Brain pericyte (primary cell): Measurements from ENCODE around the gene XXYLT1.
"Not testable (repeated sequence)": the region's sequence is repeated elsewhere in the genome, so short reads cannot be mapped to it uniquely, and the experiment has no call there.

Experiments used
- DNase-seq: peaks from one replicate; pipeline ENCODE4 v3.0.0-alpha.2; 2012; ENCODE audit warnings: low read depth, low spot score

The XXYLT1 gene

DNA sequence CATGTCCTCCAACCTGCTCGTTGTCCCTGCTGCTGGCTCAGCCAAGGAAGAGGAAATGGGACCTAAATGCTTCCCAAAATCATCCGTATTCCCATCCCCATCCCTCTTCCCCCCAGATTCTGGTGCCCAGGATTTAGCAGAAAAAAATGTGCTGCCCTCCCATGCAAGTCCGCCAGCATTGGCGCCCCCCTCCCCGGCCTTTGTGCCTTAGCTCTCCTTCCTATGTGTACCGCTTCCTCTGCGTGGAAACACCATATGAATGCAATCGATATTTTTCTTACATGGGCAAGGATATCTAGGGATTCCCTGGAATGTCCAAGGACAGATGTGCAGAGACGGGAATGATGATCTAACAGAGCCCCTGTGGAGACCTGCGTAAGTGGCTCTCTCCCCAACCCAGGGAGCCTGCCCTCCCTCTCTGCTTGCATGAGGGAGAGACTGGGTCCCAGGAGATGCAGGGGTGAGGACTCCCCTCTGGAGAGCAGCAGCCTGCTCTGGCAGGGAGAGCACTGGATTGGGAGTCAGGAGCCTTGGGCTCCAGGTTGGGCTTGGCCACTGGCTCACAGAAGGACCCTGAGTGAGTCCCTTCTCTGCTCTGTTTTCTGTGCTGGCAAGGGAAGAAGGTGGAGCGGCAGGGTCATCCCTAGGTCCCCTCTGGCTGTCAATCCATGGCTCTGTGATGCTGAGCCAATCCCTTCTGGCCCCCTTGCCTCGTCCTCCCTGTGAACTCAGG is 227.2 kb downstream of the XXYLT1 start:
- DNase-seq, result peak; percentile 47

DNA sequence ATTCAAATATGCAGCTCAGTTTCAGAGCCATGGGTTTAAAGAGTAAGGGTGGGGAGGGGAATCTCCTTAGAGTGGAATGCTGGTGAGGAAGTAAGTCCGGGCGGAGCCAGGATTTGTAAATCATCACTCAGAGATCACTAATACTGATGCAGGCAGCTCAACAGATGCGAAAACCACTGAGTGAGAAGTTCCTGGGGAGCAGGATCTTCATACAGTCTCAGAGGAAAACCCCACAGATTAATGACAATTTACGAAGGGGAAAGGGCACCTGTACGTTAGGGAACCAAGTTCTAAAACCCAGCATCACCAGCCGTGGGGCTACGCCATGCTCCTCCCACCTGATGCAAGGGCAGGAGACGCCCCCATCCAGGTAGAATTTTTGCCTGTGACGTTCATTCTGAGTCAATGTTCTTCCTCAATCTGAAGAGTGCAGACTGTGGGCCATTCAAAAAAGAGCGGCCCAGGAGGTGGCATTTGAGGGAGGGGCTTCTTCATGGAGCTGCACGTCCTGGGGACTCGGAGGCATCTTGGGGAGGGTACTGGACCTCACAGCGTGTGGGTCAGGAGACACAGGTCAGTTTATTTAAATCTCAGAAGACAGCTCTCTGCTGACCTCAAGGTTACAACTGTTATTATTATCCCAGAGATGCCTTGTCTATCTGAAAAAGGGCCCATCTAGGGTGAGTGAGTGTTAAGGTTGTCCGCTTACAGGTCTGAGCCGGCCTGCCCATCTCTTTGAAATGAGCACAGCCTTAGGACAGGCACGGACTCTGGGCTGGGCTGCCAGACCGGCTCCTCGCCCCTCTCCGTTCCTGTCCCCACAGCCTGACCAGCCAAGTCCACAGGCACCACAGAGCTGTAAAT is 228.0 kb downstream of the XXYLT1 start:
- no peak for DNase-seq

DNA sequence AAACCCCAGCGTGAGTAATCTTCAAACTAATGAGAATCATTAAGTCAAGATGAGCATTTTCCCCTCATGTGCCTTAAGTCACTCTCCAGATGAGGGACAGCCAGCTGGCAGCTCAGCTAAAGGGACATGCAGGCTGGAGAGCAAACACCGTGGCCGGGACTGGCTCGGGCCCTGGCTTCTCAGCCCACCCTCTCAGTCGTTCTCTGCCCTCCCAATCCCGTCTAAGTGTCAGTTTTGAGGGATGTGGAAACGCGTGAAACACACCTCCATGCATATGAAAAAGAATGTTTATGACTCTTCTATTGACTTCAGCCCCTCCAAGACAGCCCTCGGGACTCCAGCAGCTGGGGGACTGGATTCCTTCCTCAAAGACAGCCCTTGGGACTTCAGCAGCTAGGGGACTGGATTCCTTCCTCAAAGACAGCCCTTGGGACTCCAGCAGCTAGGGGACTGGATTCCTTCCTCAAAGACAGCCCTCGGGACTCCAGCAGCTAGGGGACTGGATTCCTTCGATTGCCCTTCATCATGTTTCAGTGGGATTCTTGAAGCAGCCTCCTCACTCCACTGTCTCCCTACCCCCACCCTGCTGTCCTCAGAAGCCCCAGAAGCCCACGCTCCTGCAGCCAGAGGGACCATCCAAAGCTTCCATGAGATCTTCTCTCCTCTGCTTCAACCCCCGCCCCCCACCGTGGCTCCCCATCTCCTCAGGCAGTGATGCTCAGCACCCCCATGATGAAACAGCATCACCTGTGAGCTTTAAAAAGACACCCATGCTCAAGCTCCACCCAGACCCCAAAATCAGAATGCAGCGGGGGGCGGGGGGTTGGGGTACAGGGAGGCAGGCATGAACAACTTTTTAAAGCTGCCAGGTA is 228.9 kb downstream of the XXYLT1 start:
- no peak for DNase-seq

DNA sequence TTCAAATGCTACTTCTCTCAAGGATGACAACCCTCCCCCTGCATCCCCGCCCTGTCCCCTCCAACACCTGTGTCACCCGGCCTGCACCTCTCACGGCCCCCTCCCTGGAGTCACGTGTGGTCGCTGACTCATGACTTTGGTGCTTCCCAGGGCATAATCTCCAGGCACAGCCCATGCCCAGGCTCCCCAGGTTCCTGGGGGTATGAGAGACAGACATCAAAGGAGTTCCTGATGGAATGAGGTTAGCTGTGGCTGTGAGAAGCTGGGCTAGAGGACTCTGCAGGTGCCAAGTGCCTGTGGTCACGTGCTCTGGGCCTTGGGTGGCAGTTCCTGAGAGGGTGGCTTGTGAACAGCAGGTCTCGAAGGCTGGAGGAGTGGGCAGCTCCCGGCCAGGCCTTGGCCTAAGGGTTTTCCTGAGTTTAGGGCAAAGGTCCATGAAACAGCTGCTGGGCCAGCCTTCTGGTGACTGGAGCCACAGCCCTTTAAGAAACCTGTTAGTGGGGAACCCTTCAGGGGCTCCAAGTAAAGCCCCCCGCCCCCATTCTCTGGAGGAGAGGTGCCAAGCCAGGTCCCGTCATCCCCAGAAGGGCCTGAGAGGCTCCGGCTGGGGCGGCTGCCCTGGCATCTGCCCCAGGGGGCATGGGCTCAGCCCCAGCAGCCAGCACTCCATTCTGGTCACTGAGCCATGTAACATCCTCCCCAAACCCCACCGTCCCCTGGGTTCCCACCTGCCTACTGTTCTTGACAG is 230.0 kb downstream of the XXYLT1 start:
- no peak for DNase-seq

DNA sequence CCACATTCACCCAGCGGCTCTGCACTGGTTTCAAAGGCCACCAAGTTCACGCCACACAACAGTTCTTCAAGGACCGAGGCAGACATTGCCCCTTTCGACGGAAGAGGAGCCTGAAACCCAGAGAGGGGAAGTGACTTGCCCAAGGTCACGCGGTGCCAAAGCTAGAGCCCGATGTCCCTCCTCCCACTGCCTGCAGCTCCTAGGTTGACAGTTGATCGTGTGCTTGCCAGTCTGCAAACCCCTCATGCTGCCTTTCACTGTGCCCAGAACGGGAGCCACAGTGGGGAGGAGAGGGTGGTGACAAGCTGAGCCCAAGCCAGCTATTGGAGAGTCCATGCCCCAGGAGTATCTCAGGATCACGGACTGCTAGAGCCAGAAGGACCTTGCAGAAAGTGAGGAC is 230.9 kb downstream of the XXYLT1 start:
- DNase-seq, result no peak

DNA sequence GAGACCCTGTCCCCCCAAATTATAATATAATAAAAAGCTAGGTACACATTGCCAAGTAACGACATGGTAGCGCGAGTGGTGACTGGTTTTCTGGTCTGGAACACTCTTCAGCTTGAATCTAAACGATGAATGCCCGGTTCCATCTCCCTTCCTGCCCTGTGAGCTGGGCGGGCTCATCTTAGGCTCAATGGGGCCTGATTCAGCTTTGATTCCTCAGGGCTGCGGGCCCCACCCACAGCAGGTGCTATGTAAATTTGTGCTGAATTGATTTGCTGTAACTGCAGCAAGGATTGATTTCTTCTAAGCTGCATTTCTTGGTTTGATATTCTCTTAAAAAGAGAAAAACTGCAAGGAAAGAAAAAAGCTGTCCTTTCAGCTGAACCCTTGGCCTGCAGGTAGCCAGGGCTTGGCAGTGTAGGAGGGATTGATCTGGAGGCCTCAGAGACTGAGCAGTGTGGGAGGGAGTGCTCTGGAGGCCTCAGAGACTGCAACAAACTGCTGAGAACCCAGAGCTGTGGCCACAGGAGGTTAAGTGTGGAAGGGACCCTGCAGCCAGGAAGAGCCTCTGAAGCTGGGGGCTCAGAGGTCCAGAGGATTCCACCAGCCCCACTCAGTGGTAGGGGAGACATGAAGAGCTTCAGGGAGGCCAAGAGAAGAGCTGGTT is 231.6 kb downstream of the XXYLT1 start:
- DNase-seq, result no peak

DNA sequence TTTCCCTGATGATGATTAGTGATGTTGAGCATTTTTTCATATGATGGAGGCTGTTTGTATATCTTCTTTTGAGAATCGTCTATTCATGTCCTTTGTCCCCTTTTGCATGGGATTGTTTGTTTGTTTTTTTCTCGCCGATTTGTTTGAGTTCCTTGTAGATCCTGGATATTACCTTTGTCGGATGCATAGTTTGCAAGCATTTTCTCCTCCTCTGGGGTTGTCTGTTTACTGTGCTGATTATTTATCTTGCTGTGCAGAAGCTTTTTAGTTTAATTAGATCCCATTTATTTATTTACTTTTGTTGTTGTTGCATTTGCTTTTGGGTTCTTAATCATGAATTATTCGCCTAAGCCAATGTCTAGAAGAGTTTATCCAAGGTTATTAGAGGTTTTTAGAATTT is 232.8 kb downstream of the XXYLT1 start:
- DNase-seq, result no peak

DNA sequence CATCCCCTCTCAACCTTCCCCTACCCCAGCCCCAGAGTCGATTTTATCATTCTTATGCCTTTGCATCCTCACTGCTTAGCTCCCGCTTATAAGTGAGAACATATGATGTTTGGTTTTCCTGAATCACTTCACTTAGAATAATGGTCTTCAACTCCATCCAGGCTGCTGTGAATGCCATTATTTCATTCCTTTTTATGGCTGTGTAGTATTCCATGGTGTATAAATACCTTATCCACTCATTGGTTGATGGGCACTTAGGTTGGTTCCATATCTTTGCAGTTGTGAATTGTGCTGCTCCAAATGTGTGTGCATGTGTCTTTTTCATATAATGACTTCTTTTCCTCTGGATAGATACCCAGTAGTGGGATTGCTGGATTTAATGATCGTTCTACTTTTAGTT is 233.4 kb downstream of the XXYLT1 start:
- DNase-seq, result not testable (repeated sequence)

DNA sequence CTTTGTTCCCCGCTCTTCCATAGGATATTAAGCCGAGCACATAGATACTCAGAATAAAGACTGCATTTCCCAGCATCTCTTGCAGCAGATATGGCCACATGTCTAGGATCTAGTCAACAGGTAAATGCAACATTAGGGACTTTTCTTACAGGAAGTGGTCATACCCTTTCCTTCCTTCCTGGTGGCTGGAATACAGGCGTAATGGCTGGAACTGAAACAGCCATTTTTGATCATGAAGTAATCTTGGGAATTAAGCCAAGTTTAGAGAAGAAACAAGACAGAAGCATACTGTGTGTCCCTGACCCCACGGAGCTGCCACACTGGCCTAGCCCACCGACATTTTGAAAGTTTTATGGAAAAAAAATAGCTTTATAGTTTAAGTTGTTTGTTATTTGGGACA is 234.0 kb downstream of the XXYLT1 start:
- DNase-seq, result no peak

DNA sequence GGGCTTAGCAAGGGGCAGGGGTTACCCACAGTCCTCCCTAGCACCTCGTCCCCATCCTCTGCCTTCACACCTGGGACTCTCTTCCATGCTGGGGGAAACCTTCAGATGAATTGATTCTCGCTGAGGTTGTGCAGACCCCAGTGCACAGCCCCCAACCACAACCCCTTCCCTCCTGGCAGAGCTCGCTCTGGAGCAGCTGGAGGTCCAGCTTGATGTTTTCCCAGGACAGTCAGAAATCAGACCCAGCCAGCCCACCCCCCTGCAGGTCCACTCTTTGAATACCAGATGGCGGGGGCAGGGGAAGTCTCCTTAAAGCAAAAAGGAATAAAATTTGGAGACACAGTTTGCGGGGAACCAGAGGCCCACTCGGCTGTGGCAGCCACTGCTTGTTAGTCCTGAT is 234.4 kb downstream of the XXYLT1 start:
- DNase-seq, result no peak

DNA sequence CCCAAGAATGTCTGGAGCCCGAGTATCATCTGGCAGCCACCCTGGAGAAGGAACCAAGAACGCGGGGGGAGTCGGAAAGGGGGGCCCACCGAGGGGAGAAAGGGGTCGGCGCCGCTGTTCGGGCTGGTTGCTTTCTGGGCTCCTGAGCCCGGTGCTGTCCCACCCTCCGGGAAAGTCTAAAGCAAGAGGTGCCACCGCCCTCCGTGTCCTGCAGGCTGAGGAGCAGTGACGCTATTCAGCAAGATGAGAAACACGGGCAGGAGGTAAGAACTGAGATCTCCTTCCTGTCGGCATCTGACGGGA is 234.8 kb downstream of the XXYLT1 start:
- no peak for DNase-seq

DNA sequence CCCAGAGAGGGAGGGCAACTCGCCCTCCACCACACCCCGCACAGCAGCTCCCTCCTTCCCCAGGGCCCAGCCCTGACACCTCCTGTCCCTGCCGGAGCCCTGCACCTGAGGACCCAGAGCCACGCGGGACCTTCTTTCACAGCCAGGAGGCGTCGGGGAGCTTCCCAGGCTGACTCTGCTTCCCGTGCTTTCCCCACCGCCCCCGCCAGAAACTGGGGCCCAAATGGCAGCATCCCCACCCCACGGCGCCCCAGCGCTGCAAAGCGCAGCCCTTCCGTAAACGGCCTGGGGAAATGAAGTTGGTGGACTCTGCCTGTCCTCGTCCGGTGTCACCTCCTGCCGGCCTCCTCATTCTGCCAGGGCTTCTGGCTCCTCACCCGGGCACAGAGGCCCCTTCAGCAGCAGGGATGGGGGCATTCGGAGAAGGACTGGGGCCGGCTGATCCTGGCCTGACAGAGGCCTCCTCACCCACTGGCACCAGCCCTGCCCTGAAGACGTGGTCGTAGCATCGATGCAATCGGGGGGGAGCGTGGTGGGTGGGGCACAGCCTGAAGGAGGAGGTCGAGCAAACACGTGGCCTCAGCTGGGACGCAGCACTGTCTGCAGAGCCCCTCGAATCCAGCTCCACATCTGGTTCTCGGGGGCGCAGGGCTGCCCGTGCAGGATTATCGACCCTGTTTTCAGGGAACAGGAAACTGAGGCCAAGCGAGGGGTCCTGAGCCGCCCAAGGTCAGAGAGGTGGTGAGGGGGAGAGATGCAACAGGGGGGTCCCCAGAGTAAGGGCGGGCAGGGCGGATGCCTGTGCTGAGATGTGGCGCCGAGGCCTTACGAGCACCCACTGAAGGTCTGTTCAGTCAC is 235.4 kb downstream of the XXYLT1 start:
- DNase-seq, result no peak

DNA sequence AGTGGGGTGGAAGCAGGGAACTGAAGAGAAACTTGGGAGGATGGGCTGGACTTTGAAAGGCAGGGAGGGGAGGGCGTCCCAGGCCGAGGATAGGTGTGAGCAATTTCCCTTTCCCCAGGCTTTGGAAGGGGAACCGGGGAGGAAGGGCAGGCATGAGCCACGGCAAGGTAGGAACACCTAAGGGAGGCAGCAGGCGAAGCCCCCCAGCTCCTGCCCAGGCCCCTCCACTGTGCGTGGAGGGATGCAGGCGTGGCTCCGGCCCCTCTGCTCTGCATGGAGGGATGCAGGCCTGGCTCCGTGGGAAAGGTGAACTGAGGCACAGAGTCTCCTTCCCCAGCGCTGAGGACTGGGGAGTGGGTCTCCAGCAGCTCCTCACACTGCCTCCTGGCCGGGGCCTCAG is 236.4 kb downstream of the XXYLT1 start:
- no peak for DNase-seq

DNA sequence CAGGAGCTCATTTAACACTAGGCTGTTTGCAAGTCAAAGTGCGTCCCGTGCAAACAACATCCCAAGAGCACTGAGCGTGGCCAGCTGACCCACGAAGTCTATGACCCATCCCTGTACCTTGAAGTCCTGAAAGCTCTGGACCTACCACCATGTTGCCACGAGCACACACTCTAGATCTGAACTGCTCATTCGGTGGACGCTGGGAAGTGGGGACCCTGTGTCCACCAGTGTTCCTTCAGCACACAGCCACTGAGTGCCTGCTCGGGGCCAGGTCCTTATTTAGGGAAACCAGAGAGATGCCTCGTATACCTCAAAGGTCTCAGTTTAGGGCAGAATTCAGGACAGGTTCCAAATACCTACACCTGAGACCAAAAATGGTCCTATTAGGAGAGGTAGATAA is 236.9 kb downstream of the XXYLT1 start:
- no peak for DNase-seq

DNA sequence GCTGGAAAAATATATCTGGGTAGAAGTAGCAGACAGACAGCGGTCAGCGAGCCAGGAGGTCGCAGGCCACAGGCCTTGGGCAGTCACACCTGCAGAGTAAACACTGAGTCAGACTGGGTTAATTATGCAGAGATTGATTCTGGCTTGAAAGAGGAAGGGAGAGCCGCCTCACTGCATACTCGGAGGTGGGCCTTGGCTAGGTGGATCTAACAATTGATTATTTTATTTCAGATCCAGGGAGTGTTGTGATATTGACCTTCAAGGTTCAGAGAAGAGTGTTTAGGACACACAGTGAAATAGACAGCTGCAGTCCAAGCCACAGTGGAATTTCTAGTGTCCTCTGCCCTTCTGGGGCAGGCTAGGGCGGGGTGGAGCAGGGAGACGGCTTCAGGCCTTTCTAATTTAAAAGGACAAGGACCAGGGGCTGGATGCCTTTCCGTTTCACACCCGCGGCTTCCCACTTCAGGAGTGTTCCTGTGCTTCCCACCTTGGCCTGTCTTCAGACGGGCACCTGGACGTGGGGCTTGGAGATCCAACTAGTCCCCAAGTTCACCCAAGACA is 237.3 kb downstream of the XXYLT1 start:
- no peak for DNase-seq

DNA sequence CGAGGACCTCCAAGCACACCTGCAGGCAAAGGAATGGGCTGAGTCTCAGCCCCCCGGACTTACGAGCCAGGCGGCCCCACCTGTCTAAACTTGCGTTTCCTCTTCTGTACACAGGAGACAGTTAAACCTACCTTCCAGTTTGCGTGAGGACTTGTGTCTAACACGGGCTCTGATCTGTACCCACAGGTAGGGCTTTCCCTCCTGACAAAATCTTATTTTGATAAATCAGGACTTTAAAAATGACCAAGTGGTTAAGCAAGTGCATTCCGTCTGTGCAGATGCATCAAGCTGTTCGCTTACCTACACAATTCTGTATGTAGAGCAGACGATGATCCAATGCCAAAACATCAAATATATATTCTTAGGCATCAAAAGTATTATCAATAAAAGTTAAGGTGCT is 238.0 kb downstream of the XXYLT1 start:
- no peak for DNase-seq

DNA sequence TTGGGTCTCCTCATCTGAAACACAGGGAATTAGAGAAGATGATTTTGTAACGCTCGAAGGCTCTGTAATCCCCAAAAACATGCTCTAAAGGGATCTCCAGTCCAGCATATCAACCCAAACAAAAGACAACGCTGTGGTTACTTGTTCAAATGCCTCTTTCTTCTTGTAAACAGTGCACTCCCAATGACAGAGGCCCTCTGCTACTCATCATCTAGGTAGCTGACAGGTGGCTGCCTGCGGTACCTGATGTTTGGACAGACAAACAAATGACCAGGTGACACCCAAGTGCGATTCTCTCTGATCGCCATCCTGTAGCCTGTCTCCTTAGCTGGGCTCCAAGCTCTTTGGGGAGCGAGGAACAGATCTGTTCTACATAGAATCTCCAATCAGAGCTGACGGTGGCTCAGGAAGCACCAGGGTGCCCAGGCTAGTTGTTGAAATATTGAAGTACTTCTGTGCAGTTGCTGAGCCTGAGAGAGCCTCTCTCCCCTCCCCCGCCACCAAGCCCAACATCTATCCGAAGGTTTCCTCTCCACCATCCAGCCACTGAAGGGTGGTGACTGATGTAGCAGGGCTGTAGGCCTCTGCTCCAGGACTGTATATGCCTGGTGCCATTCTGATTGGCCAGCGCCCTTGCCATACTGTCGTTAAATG is 238.7 kb downstream of the XXYLT1 start:
- no peak for DNase-seq

DNA sequence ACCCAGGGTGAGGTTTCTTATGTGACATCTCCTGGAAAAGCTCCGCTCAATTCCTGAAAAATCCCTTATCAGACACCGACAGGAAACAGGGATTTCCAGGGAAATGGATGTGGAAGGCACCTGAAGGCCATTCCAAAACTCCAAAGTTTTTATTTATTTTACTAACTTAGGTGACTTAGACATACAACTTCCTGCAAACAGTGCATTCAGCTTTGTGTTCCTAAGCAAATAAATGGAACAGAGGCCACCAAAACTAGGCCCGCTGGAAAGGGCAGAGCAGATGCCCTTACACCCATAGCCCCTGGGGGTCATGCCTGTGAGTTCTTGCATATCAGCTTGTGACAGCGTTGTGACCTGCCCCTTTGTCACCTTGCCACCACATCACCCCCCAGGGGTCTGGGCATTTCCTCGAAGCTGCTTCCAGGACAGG is 239.4 kb downstream of the XXYLT1 start:
- no peak for DNase-seq

DNA sequence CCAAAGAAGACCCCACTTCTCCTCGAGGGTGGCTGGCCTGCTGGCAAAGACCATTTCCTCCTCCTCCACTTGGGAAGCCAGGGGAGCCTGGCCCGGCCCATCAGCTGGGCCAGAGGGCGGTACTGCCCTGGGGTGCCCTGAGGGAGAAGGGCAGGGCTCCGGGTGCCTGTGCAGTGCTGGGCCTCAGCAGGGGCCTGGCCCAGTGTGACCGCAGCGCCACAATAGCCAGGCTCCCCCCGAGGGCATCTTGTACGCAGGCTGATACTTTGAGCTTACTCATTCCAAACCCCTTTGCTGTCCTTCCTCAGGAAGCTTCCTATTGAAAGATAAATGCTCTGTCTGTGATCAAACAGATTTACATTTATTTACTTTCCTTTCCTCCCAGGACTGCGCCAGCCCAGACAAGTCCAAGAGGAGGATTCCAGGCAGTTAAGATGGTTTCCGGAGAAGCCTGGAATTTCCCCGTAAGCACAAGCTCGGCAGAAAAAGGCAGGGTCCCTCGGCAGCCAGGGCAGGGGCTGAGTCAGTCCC is 240.1 kb downstream of the XXYLT1 start:
- peak; percentile 21 for DNase-seq
